Measurements from ENCODE around the gene SLC1A6.
"Not testable (repeated sequence)": the region's sequence is repeated elsewhere in the genome, so short reads cannot be mapped to it uniquely, and the experiment has no call there.

Gene SLC1A6

DNA sequence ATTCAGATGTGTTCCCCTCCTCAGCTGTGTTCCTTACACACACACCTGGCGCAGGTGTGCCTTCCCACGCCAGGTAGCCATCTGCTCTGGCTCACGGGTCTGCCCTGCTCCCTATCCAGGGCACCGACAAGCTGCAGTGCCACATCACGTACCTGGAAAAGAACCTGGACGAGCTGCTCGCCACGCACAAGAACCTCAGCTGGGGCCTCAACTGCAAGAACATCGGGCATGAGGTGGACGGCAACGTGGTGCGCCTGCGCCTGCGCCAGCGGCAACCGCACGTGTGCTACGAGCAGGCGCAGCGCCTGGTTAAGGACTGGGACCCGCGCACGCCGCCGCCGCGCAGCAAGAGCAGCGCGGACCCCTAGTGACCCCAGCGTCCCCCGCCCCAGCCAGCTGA is 43.1 kb upstream of the SLC1A6 start:
- Histone ChIP-seq H3K79me2 (ENCODE audit: low read length) (no peaks in the 10 kb centered on the region), H3K4me2 (ENCODE audit: low read depth, low read length) (no peak overlapping the region), H3K4me3 (ENCODE audit: low read length) (no peak overlapping the region), H3K4me1 (ENCODE audit: low read length) (no peaks in the 10 kb centered on the region), H4K20me1 (ENCODE audit: insufficient read depth, low read length) (no peaks in the 10 kb centered on the region), H3K9me2 (replicated peaks; ENCODE audit: insufficient read depth, low read length) (no peaks in the 10 kb centered on the region), H3F3A (ENCODE audit: insufficient read depth, low read length) (no peaks in the 10 kb centered on the region), H3K27me3 (replicated peaks; ENCODE audit: insufficient read depth, low read length) (peaks cover 55% of the 10 kb centered on the region), H3K9ac (ENCODE audit: low read length) (no peak overlapping the region), H3K27ac (ENCODE audit: low read length) (no peak overlapping the region), H3K36me3 (replicated peaks; ENCODE audit: insufficient read depth, low read length) (no peaks in the 10 kb centered on the region), H2AFZ (ENCODE audit: low read length) (no peak overlapping the region), H3K9me3 (replicated peaks; ENCODE audit: insufficient read depth, low read length) (no peaks in the 10 kb centered on the region)
- no peak for TF ChIP-seq EZH2 (optimal IDR thresholded peaks at IDR 0.05; ENCODE audit: low read depth, low read length)
- no peak for TF ChIP-seq EZH2phosphoT487 (IDR thresholded peaks at IDR 0.05; ENCODE audit: low read length)
- no peak for TF ChIP-seq CTCF (IDR thresholded peaks at IDR 0.05; ENCODE audit: low read length)
- no peak for DNase-seq

DNA sequence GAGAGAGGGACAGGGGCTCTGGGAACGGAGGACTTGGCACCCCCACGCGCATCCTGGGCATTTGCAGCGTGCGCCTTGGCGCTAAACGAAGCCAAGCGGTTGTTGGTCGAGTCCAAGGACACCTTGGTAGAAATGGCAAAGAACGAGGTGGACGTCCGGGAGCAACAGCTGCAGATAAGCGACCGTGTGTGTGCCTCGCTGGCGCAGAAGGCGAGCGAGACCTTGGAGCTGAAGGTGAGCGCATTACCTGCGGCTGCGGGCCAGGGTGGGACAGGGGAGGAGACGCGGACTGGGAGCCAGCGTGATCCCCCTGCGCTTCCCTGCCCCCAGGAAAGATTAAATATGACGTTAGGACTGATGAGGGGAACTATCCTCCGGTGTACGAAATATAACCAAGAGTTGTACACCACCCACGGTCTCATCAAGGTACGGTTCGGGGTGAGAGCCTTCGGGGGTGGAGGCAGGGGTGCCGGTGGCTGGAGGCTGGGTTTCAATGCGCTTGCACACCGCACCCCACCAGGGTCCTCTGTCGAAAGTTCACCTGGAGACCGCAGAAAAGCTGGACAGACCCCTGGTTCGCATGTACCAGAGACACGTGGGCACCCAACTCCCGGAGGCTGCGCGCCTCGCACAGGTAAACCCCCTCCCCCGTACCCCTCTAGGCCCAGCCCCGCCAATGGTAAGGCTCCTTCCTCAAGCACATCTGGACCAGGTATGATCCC is 41.8 kb upstream of the SLC1A6 start:
- Histone ChIP-seq H3K9me2 (replicated peaks; ENCODE audit: insufficient read depth, low read length) (no peaks in the 10 kb centered on the region), H4K20me1 (ENCODE audit: insufficient read depth, low read length) (no peaks in the 10 kb centered on the region), H3K27ac (ENCODE audit: low read length) (no peak overlapping the region), H3K4me3 (ENCODE audit: low read length) (no peak overlapping the region), H3K9ac (ENCODE audit: low read length) (no peak overlapping the region), H3F3A (ENCODE audit: insufficient read depth, low read length) (no peaks in the 10 kb centered on the region), H3K79me2 (ENCODE audit: low read length) (no peaks in the 10 kb centered on the region), H3K36me3 (replicated peaks; ENCODE audit: insufficient read depth, low read length) (no peaks in the 10 kb centered on the region), H3K9me3 (replicated peaks; ENCODE audit: insufficient read depth, low read length) (no peaks in the 10 kb centered on the region), H3K4me1 (ENCODE audit: low read length) (no peaks in the 10 kb centered on the region), H2AFZ (ENCODE audit: low read length) (no peak overlapping the region), H3K4me2 (ENCODE audit: low read depth, low read length) (no peak overlapping the region), H3K27me3 (replicated peaks; ENCODE audit: insufficient read depth, low read length) (peaks cover 50% of the 10 kb centered on the region)
- TF ChIP-seq CTCF (IDR thresholded peaks at IDR 0.05; ENCODE audit: low read length), result no peak
- DNase-seq, result no peak

DNA sequence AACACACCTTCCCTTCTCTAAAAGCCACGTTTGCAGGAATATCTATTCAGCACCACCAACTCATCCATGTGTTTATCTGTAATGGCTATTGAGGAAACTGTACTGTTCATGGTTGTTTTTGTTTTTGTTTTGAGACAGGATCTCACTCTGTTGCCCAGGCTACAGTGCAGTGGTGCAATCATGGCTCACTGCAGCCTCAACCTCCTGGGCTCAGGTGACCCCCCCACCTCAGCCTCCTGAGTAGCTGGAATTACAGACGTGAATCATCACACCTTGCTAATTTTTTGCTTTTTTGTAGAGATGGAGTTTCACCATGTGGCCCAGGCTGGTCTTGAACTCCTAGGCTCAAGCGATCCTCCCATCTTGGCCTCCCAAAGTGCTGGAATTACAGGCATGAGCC is 39.2 kb upstream of the SLC1A6 start:
- H3F3A ChIP-seq (ENCODE audit: insufficient read depth, low read length); DNase-seq; H3K27ac ChIP-seq (ENCODE audit: low read length); H3K9me2 ChIP-seq (replicated peaks; ENCODE audit: insufficient read depth, low read length); H4K20me1 ChIP-seq (ENCODE audit: insufficient read depth, low read length); H3K4me3 ChIP-seq (ENCODE audit: low read length); H3K79me2 ChIP-seq (ENCODE audit: low read length); H3K9ac ChIP-seq (ENCODE audit: low read length); H3K4me2 ChIP-seq (ENCODE audit: low read depth, low read length); H3K36me3 ChIP-seq (replicated peaks; ENCODE audit: insufficient read depth, low read length); H2AFZ ChIP-seq (ENCODE audit: low read length); H3K9me3 ChIP-seq (replicated peaks; ENCODE audit: insufficient read depth, low read length); H3K4me1 ChIP-seq (ENCODE audit: low read length): not testable (repeated sequence)
- H3K27me3 ChIP-seq (replicated peaks; ENCODE audit: insufficient read depth, low read length), result peaks cover 26% of the 10 kb centered on the region

- Histone ChIP-seq H3K79me2 (ENCODE audit: low read length) (no peaks in the 10 kb centered on the region), H3K4me2 (ENCODE audit: low read depth, low read length) (no peak overlapping the region), H3K9me2 (replicated peaks; ENCODE audit: insufficient read depth, low read length) (no peaks in the 10 kb centered on the region), H3K4me3 (ENCODE audit: low read length) (no peak overlapping the region), H3K9me3 (replicated peaks; ENCODE audit: insufficient read depth, low read length) (no peaks in the 10 kb centered on the region), H4K20me1 (ENCODE audit: insufficient read depth, low read length) (no peaks in the 10 kb centered on the region), H3K27ac (ENCODE audit: low read length) (no peak overlapping the region), H3K9ac (ENCODE audit: low read length) (no peak overlapping the region), H3K27me3 (replicated peaks; ENCODE audit: insufficient read depth, low read length) (peaks cover 17% of the 10 kb centered on the region), H3K36me3 (replicated peaks; ENCODE audit: insufficient read depth, low read length) (no peaks in the 10 kb centered on the region), H3K4me1 (ENCODE audit: low read length) (no peaks in the 10 kb centered on the region), H3F3A (ENCODE audit: insufficient read depth, low read length) (no peaks in the 10 kb centered on the region), H2AFZ (ENCODE audit: low read length) (no peak overlapping the region)
- no peak for DNase-seq
- no peak for TF ChIP-seq EZH2 (optimal IDR thresholded peaks at IDR 0.05; ENCODE audit: low read depth, low read length)
- TF ChIP-seq EZH2phosphoT487 (IDR thresholded peaks at IDR 0.05; ENCODE audit: low read length), result no peak
- no peak for TF ChIP-seq CTCF (IDR thresholded peaks at IDR 0.05; ENCODE audit: low read length)
Measured at GRCh38 chr19:15015946-15016542, 36.4 kb upstream of the SLC1A6 start.

Measured in MM.1S (cell line).